ENCODE results near the gene FDCSP. TPM values are rescaled to one million over a fixed set of nuclear protein-coding genes. Genes with fewer than 3 reads are reported as not detected.

The FDCSP gene
- not detected in 2 replicates for total RNA-seq

GRCh38 chr4:70225824-70226223, at the start of gene FDCSP:
Gene FDCSP, plus strand, starts transcription at chr4:70226124. Its CDS starts 5,071 bp downstream, at chr4:70231195.

DNA sequence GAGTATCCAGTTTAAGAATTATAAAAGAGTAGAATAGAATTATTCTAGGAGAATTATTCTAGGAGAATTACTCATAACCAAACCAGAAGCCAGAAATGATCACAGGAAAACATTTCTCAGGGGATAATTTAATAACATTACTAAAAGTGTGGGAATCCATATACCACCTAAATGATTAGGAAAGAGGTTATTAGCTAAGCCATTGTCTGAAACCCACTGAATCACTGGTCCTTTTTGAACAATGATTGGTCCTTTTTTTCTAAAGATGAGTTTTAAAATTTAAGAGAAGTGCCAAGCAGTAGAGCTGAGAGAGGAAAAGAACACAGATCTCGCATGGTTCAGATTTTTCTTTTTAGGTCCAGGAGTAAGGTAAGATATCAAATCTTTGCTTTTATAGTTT, 30.5 kb upstream of the FDCSP start, which contains the start of gene ODAM:
ODAM (plus strand) TSS at position 301 of the 400 bp plus-strand sequence. CDS start 819 bp downstream, outside the sequence.

DNA sequence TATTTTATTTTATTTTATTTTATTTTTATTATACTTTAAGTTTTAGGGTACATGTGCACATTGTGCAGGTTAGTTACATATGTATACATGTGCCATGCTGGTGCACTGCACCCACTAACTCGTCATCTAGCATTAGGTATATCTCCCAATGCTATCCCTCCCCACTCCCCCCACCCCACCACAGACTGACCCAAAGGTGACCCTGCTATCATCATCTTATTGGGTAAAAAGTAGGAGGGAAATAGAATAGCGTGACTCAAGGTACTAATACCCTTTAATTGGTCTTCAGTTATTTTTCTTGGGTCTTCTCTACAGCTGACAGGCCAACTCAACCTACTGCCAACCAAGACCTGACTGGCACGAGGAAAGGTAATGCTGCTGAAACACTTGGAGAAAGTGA, 16.4 kb downstream of the FDCSP start, which contains the start of gene CSN3:
CSN3 (plus strand) TSS at position 301 of the 400 bp plus-strand sequence. CDS start 2,223 bp downstream, outside the sequence.

Other genes with a start within 250 kb of the FDCSP start
- gene STATH, start 230.2 kb upstream of the FDCSP start, total RNA-seq: not detected in 2 replicates
- gene HTN3, start 197.7 kb upstream of the FDCSP start, total RNA-seq: not detected in 2 replicates
- gene HTN1, start 175.7 kb upstream of the FDCSP start, total RNA-seq: not detected in 2 replicates
- not detected in 2 replicates for gene PRR27, start 71.9 kb upstream of the FDCSP start, total RNA-seq
- gene ODAM, start 30.4 kb upstream of the FDCSP start, total RNA-seq: not detected in 2 replicates
- not detected in 2 replicates for gene CSN3, start 16.5 kb downstream of the FDCSP start, total RNA-seq
- gene CABS1, start 108.9 kb downstream of the FDCSP start, total RNA-seq: not detected in 2 replicates
- not detected in 2 replicates for gene SMR3A, start 134.6 kb downstream of the FDCSP start, total RNA-seq
- gene SMR3B, start 157.0 kb downstream of the FDCSP start, total RNA-seq: not detected in 2 replicates
- gene OPRPN, start 171.8 kb downstream of the FDCSP start, total RNA-seq: not detected in 2 replicates
- gene MUC7, start 246.1 kb downstream of the FDCSP start, total RNA-seq: not detected in 2 replicates

Measured in bladder microvascular endothelial cell (primary cell).